Measurements from ENCODE around the gene PRDM16. TPM values are rescaled to one million over a fixed set of nuclear protein-coding genes. Genes with fewer than 3 reads are reported as not detected.
"Not testable (repeated sequence)": the region's sequence is repeated elsewhere in the genome, so short reads cannot be mapped to it uniquely, and the experiment has no call there.

Gene PRDM16
- total RNA-seq, 1 experiment from 2014 or later = 0.97 TPM

- no peak for DNase-seq (ENCODE audit: low spot score)
Measured at GRCh38 chr1:3161176-3161840, 92.3 kb downstream of the PRDM16 start.

GRCh38 chr1:3162322-3162882, 93.4 kb downstream of the PRDM16 start:
- DNase-seq (ENCODE audit: low spot score) = no peak

GRCh38 chr1:3163356-3163755, 94.4 kb downstream of the PRDM16 start:
- DNase-seq (ENCODE audit: low spot score) = no peak

GRCh38 chr1:3164671-3165070, 95.7 kb downstream of the PRDM16 start:
- DNase-seq (ENCODE audit: low spot score) = no peak

GRCh38 chr1:3165189-3165588, 96.2 kb downstream of the PRDM16 start:
- DNase-seq (ENCODE audit: low spot score) = not testable (repeated sequence)

GRCh38 chr1:3166206-3166918, 97.4 kb downstream of the PRDM16 start:
- DNase-seq (ENCODE audit: low spot score) = no peak

GRCh38 chr1:3167255-3167654, 98.3 kb downstream of the PRDM16 start:
- no peak for DNase-seq (ENCODE audit: low spot score)

- no peak for DNase-seq (ENCODE audit: low spot score)
Measured at GRCh38 chr1:3168678-3169077, 99.7 kb downstream of the PRDM16 start.

GRCh38 chr1:3169665-3170356, 100.8 kb downstream of the PRDM16 start:
- DNase-seq (ENCODE audit: low spot score) = no peak

GRCh38 chr1:3170561-3171453, 101.8 kb downstream of the PRDM16 start:
- DNase-seq (ENCODE audit: low spot score) = peak; percentile 82

GRCh38 chr1:3171761-3172160, 102.8 kb downstream of the PRDM16 start:
- no peak for DNase-seq (ENCODE audit: low spot score)

- DNase-seq (ENCODE audit: low spot score) = no peak
Measured at GRCh38 chr1:3172431-3173380, 103.7 kb downstream of the PRDM16 start.

GRCh38 chr1:3173381-3173980, 104.5 kb downstream of the PRDM16 start:
- no peak for DNase-seq (ENCODE audit: low spot score)

- peak; percentile 83 for DNase-seq (ENCODE audit: low spot score)
Measured at GRCh38 chr1:3174487-3175247, 105.7 kb downstream of the PRDM16 start.

- no peak for DNase-seq (ENCODE audit: low spot score)
Measured at GRCh38 chr1:3175486-3175885, 106.5 kb downstream of the PRDM16 start.

GRCh38 chr1:3176028-3176427, 107.0 kb downstream of the PRDM16 start:
- no peak for DNase-seq (ENCODE audit: low spot score)

GRCh38 chr1:3176820-3177219, 107.8 kb downstream of the PRDM16 start:
- no peak for DNase-seq (ENCODE audit: low spot score)

- DNase-seq (ENCODE audit: low spot score) = no peak
Measured at GRCh38 chr1:3178279-3178678, 109.3 kb downstream of the PRDM16 start.

- no peak for DNase-seq (ENCODE audit: low spot score)
Measured at GRCh38 chr1:3179471-3179870, 110.5 kb downstream of the PRDM16 start.

Measured in H4 (cell line).